Upper lobe of left lung (tissue), 4 donors: Measurements from ENCODE around the gene NUDT8.

Experiments
- EP300 ChIP-seq, 4 donors: sonication (generic); formaldehyde crosslinking; IDR thresholded peaks; one replicate each; pipeline ENCODE4 v1.5.1; 2017; ENCODE audit warnings: antibody characterized with exemption in 4 of 4, control low read depth in 2 of 4
- POLR2A ChIP-seq, 4 donors: fragments of 450-650 bp; IDR thresholded peaks; one replicate each; pipeline ENCODE4 v1.5.1; 2016 to 2017; ENCODE audit warnings: antibody characterized with exemption in 4 of 4, mild to moderate bottlenecking in 2 of 4
- POLR2AphosphoS5 ChIP-seq, 2 donors: sonication (generic); formaldehyde crosslinking; IDR thresholded peaks; one replicate each; pipeline ENCODE4 v1.5.1; 2017; ENCODE audit warnings: antibody characterized with exemption in 2 of 2
- TF ChIP-seq, protein P1 (sequence below), 6 experiments: fragments of 450-650 bp in 4 of 6; fragments of 200-600 bp in 2 of 6; sonication (generic) in 2 of 6; IDR thresholded peaks; one replicate each; pipeline ENCODE4 v1.5.1; 2016 to 2019; ENCODE audit warnings: antibody characterized with exemption in 6 of 6

DNA sequence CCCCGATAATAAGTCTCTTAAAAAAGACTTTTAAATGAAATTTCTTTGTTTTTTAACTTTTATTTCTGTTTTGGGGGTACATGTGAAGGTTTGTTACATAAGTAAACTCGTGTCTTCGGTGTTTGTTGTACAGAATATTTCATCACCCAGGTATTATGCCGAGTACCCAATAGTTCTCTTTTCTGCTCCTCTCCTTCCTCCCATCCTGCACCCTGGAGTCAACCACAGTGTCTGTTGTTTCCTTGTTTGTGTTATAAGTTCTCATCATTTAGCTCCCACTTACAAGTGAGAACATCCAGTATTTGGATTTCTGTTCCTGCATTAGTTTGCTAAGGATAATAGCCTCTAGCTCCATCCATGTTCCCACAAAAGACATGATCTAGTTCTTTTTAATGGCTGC, 47.7 kb downstream of the NUDT8 start:
- TF ChIP-seq, protein P1, sequence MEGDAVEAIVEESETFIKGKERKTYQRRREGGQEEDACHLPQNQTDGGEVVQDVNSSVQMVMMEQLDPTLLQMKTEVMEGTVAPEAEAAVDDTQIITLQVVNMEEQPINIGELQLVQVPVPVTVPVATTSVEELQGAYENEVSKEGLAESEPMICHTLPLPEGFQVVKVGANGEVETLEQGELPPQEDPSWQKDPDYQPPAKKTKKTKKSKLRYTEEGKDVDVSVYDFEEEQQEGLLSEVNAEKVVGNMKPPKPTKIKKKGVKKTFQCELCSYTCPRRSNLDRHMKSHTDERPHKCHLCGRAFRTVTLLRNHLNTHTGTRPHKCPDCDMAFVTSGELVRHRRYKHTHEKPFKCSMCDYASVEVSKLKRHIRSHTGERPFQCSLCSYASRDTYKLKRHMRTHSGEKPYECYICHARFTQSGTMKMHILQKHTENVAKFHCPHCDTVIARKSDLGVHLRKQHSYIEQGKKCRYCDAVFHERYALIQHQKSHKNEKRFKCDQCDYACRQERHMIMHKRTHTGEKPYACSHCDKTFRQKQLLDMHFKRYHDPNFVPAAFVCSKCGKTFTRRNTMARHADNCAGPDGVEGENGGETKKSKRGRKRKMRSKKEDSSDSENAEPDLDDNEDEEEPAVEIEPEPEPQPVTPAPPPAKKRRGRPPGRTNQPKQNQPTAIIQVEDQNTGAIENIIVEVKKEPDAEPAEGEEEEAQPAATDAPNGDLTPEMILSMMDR (IDR thresholded peaks at IDR 0.05), result no peak
- TF ChIP-seq POLR2A (IDR thresholded peaks at IDR 0.05) (no peak), EP300 (IDR thresholded peaks at IDR 0.05) (no peak), POLR2AphosphoS5 (IDR thresholded peaks at IDR 0.05) (no peak)
